NCI-H1436 (cell line): ENCODE measurements around the gene IL31.
"Not testable (repeated sequence)": the region's sequence is repeated elsewhere in the genome, so short reads cannot be mapped to it uniquely, and the experiment has no call there.

Source experiments
- DNase-seq: peaks from one replicate; lab custom pipeline; 2025; lab: John Stamatoyannopoulos, UW

IL31 gene

DNA sequence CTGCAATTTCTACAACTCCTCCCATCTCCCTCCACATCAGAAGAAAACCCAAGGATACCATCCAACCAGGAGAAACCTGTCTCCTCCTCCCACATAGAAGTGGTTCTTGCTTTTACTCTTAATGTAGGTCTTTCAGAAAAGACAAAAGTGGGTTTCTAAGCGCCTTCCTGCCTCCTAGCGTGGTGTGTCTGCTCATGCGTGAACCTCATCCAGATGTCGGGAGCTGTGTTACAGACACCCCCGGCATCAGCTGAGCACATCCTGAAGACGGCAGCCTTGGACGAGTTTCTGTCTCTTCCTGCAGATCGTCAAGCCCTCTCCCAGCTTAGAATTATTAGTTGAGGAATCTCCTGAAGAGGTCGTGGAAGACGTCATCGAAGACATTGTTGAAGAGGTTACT is 18.4 kb upstream of the IL31 start:
- DNase-seq = no peak

GRCh38 chr12:122190842-122191668 is 17.0 kb upstream of the IL31 start:
- DNase-seq = peak; percentile 59

DNA sequence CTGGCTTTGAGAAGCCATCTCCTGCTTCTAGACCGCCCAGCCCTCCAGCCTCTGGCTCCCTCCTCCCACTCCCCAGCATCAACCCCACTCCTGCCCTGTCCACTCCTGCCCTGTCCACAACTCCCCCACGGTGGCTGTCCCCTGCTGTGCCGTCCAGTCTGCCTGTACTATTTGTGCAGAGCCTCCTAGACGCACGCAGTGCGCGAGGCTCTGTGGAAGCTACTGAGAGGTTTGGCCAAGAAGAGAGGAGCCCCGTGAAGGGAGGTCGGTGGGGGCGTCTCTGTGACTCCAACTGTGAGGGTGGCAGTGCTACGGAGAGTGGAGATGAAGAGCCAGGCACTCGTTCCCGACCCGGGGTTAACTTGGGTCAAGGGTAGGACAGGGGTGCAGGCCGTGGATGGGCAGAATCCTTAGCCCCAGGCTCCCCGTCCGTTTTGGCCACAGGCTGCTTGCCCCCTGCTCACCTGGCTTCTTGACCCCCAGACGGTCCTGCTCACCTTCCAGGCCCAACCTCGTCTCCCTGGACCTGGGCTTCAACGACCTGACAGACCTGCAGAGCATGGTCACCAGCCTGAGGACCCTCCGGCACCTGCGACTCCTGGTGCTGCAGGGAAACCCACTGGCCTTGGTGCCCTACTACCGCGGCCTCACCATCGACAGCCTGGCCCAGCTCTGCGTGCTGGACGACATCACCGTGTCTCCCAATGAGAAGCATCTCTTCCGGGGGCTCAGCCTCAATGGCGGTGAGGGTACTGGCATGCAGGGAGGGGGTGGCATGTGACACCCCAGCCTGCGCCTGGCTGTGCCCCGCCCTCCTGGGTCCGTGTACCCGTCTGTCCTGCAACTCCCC is 15.8 kb upstream of the IL31 start:
- DNase-seq = no peak

- DNase-seq = no peak
Observed at GRCh38 chr12:122187466-122187865, 13.4 kb upstream of the IL31 start.

- DNase-seq = no peak
Observed at GRCh38 chr12:122185494-122186082, 11.6 kb upstream of the IL31 start.

GRCh38 chr12:122185079-122185478 is 11.1 kb upstream of the IL31 start:
- no peak for DNase-seq

GRCh38 chr12:122184517-122184916 is 10.5 kb upstream of the IL31 start:
- no peak for DNase-seq

- no peak for DNase-seq
Observed at GRCh38 chr12:122183588-122183940, 9.5 kb upstream of the IL31 start.

- DNase-seq = peak; percentile 80
Observed at GRCh38 chr12:122182887-122183587, 9.0 kb upstream of the IL31 start, which contains the start of gene LRRC43. LRRC43 (plus strand) TSS chr12:122183123; CDS start chr12:122183145, 22 bp downstream.

- DNase-seq = not testable (repeated sequence)
Observed at GRCh38 chr12:122176473-122176872, 2.5 kb upstream of the IL31 start.

DNA sequence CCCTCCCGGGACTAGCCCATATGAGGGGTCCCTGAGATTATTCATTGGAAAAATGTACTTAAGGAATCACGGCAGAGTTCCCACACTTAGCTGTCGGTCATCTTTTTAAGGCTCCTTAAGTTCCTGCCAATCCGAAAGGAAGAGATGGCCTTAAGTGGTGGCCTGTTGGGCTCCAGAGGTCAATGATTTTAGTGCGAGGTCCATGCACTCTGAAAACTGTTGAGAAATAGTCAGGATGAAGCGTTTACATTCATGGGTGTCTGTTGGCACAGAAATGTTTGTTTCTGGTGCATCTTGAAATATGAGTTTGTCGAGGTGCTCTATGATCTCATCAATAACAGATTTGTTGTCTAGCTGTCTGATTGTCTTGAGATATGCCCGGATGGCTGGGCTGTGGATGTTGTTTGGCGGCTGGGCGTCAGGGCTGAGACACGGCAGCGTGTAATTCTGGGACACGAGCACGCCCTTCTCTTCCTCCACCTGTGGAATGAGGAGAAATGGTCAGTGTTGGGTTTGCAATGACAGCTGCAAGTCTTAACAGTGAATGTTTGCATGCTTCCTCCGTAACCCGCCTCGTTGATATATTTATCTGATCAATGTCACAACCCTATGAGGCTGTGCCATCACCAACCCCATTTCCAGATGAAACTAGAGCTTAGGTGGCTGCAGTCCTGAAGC is 1.6 kb downstream of the IL31 start:
- DNase-seq = no peak

DNA sequence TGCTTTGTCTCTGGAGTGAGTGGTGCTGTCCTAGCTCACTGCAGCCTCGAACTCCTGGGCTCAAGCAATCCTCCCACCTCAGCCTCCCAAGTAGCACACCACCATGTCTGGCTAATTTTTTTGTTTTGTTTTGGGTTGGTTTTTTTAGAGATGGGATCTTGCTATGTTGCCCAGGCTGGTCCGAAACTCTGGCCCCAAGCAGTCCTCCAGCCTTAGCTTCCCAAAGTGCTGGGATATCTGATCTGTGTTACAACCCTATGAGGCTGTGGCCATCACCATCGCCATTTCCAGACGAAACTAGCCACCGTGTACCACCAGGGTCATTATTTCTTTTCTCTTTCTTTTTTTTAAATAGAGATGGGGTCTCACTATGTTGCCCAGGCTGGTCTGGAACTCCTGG is 2.6 kb downstream of the IL31 start:
- DNase-seq = no peak

DNA sequence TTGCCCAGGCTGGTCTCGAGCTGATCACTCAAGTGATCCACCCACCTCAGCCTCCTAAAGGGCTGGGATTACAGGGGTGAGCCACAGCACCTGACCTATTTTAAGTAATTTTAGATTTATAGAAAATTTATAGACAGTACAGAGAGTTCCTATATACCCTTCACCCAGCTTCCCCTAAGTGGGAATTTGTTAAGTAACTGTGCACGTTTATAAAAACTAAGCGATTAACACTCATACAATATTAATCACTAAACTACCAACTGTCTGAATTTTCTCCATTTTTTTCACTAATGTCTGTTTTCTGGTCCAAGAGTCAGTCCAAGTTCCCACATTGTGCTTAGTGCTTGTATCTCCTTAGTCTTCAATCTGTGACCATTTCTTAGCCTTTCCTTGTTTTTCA is 5.5 kb downstream of the IL31 start:
- no peak for DNase-seq

DNA sequence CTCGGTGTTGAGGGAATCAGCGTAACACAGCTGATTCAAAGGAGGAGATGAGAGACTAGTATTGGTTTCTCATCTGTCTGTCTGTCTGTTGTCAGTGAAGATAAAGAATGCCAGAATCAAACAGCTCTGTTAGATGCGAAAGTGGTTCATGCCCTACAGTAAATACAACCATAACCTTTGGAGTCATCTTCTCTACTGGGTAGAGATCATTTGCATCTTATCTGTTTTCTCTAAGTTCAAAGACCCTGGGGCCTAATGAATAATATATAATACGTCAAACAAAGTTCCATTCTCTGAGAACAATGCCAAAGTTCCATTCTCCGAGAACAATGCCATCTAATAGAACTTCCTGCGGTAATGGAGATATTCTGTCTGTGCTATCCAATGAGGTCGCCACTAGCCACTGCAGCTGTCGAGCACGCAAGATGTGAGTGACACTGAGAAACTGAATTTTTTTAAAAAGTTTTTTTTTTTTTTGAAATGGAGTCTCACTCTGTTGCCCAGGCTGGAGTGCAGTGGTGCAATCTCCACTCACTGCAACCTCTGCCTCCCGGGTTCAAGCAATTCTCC is 6.6 kb downstream of the IL31 start:
- DNase-seq = no peak

GRCh38 chr12:122166422-122167349 is 7.3 kb downstream of the IL31 start:
- no peak for DNase-seq

GRCh38 chr12:122162976-122163375 is 11.0 kb downstream of the IL31 start:
- no peak for DNase-seq

- DNase-seq = no peak
Observed at GRCh38 chr12:122161682-122162081, 12.3 kb downstream of the IL31 start.

- no peak for DNase-seq
Observed at GRCh38 chr12:122160761-122161160, 13.3 kb downstream of the IL31 start.

DNA sequence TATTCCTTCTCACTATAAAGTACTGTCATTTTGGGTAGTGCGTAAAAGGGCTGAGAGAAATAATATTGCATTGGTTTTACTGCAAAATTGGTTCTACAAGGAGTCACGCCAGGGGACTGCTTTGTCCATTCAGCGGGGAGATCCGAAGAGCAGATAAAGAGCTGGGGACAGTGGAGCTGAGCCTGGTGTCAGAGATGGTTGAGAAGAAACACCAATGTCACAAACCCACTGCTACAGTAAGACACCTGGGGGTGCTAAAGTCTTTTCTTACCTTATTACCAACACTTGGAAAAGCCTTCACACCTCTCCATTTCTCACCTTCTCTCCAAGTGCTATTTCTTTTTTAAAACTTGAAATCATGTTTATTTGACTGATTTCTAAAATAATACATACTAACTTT is 14.1 kb downstream of the IL31 start:
- no peak for DNase-seq

- DNase-seq = no peak
Observed at GRCh38 chr12:122158700-122159285, 15.2 kb downstream of the IL31 start.
